Stimulated activated CD8-positive, alpha-beta memory T cell treated with anti-CD3 and anti-CD28 coated beads, Interleukin-7, amount 100 ng/mL, for 1 hour (primary cell): ENCODE data around the gene MTMR12.

ENCODE experiments used
- DNase-seq, 2 donors: peaks; one replicate each; pipeline ENCODE4 v3.0.0-alpha.2; 2020; ENCODE audit warnings: low read depth in 2 of 2

The MTMR12 gene, protein sequence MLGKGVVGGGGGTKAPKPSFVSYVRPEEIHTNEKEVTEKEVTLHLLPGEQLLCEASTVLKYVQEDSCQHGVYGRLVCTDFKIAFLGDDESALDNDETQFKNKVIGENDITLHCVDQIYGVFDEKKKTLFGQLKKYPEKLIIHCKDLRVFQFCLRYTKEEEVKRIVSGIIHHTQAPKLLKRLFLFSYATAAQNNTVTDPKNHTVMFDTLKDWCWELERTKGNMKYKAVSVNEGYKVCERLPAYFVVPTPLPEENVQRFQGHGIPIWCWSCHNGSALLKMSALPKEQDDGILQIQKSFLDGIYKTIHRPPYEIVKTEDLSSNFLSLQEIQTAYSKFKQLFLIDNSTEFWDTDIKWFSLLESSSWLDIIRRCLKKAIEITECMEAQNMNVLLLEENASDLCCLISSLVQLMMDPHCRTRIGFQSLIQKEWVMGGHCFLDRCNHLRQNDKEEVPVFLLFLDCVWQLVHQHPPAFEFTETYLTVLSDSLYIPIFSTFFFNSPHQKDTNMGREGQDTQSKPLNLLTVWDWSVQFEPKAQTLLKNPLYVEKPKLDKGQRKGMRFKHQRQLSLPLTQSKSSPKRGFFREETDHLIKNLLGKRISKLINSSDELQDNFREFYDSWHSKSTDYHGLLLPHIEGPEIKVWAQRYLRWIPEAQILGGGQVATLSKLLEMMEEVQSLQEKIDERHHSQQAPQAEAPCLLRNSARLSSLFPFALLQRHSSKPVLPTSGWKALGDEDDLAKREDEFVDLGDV

DNA sequence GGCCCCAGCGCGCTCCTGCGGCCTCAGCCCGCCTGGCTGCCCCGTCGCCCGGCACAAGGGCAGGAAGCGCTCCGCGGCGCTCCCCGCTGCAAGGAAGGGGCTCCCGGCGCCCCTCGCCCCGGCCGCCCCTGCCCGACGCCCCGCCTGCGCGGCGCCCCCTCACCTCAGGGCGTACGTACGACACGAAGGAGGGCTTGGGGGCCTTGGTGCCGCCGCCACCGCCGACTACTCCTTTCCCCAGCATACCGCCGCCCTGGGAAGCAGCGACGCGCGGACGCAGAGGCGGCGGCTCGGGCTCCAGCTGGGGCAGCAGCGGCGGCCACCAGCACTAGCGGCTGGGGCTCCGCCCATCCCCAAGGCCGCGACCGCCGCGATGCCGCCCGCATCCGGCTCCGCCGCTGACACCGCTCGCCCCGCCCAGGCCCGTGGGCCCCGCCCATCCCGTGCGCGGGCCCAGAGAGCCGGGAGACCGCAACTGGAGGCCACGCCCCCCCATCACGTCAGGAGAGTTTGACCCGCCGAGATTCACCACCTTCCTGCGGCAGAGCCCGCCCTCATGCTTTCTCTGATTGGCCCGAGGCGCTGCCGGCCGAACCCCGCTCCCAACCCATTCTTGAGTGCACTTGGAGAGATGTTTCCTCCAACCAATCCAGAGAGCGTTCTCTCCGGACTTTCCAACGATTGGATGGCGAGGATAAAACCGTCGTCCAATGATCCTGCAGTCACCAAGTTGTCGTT is at the start of gene MTMR12:
TSS of gene MTMR12 (minus strand) at position 345 of the 738 bp plus-strand sequence. CDS start at position 244, 101 bp downstream.
- DNase-seq, result peak; percentile 99 to 100

DNA sequence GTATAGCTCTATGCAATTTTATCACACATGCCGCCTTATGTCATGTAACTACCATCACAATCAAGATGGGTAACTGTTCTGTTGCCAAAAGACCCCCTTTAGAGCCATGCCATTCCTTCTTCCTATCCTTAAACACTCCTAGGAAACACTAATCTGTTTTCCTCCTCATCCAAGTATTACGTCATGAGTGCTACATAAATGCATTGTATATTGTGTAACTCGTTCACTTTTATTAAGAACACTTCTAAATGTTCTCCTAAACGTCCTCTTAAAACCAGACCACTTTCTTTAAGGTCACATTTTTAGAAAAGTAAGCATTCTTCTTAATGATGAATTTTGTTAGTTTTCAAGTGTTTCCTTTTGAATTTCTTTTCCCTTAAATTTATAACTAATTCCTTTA is 49.8 kb upstream of the MTMR12 start:
- DNase-seq, result no peak

- DNase-seq, result no peak
Measured at GRCh38 chr5:32360906-32361305, 48.2 kb upstream of the MTMR12 start.

DNA sequence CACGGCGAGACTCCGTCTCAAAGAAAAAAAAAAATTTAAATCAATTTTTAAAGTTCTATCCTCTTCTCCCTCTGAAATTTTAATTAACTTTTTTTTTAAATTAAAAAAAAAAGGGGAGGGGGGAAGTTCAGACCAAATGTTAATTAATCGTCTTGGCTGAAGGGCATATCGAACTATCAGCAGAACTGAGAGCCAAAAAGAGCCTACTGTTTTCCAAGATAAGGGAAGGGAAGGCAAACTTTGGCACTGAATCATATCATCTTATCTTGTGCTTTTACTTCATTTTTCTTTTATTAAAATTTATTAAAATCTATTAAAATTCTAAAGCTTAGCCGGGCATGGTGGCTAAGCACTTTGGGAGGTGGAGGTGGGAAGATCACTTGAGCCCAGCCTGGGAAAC is 45.9 kb upstream of the MTMR12 start:
- DNase-seq, result no peak

- no peak for DNase-seq
Measured at GRCh38 chr5:32357658-32358057, 44.9 kb upstream of the MTMR12 start.

DNA sequence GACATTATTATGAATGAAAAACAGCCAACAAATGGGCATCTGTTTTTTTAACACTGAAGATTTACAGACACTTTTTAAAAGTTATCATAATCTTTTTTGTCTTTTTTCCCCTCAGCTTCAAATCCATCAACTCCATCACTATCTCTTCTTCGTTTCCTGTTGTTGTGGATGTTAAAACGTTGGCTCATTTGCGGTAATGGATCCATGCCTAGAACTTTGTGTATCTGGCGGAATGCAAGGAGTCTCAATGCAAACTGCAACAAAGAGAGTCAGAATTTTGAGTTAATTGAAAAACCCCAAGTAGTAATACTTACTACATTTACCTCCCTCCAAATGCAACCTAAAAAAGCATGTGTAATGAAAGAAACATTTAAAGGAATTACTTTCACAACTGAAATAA is 42.9 kb upstream of the MTMR12 start:
- no peak for DNase-seq

DNA sequence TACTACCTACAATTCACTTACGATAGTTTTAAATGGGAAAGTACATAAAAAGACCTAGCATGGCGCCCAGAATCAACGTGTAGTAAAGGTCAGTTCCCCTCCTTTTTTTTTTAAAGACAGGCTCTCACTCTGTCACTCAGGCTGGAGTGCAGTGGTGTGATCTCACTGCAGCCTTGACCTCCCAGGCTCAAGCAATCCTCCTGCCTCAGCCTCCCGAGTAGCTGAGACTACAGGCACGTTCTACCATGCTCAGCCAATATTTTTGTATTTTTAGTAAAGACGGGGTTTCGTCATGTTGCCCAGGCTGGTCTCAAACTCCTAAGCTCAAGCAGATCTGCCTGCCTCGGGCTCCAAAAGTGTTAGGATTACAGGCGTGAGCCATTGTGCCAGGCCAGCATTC is 40.7 kb upstream of the MTMR12 start:
- no peak for DNase-seq

DNA sequence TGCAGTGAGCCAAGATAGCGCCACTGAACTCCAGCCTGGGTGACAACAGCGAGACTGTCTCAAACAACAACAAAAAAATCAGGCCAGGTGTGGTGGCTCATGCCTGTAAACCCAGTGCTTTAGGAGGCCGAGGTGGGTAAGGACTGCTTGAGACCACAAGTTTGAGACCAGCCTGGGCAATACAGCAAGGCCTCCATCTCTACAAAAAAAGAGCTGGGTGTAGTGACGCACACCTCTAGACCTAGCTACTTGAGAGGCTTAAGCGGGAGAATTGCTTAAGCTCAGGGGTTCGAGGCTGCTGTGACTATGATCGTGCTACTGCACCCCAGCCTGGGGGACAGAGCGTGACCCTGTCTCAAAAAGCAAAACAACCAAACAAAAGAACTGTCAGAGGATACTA is 39.9 kb upstream of the MTMR12 start:
- no peak for DNase-seq

GRCh38 chr5:32346869-32347268 is 34.1 kb upstream of the MTMR12 start:
- DNase-seq, result no peak

GRCh38 chr5:32343058-32343672 is 30.4 kb upstream of the MTMR12 start:
- no peak for DNase-seq

DNA sequence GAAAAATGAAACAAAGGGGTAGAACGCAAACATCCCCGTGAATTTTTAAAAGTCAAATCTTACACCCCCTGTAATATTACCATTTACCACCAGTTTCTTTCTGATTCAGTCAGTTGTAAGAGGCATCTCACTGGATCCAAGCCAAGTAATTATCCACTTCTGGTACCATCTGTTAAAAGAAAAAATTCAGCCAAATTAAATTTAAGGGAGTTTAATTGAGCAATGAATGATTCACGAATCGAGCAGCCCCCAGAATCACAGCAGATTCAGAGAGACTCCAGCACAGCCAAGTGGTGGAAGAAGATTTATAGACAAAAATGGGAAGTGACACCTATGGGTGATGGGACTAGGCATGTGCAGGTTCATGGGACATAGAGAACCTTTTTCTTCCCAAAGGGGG is 29.9 kb upstream of the MTMR12 start:
- DNase-seq, result no peak

GRCh38 chr5:32339878-32340277 is 27.1 kb upstream of the MTMR12 start:
- DNase-seq, result no peak

- no peak for DNase-seq
Measured at GRCh38 chr5:32339198-32339597, 26.5 kb upstream of the MTMR12 start.

DNA sequence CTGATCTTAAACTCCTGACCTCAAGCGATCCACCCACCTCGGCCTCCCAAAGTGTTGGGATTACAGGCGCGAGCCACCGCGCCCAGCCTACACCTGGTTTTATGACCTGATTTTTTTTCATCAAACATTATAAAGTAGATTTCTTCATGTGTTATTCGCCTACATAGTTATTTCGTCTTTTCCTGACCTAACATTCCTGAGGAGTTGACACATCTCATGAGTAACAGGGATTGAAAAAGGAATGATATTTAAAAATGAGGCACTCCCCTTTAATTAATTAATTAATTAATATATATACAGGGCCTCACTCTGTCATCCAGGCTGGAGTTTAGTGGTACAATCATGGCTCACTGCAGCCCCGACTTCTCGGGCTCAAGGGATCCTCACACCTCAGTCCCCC is 20.2 kb upstream of the MTMR12 start:
- no peak for DNase-seq

GRCh38 chr5:32332361-32332760 is 19.6 kb upstream of the MTMR12 start:
- DNase-seq, result no peak

DNA sequence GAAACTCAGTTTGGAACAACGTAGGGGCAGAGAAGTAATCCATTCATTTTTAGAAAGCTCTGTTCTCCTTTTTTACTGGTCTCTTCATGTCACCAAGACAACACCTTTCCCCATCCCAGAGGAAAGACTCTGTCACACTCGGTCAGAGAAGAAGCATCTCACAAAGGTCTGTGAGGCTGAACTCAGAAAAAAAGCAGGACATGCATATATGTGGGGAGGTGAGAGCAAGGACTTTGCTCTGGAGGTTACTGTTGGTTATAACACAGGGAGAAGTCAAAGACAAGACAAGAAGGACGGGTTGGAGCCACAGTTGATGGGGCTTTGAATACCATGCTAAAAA is 19.2 kb upstream of the MTMR12 start:
- DNase-seq, result no peak

DNA sequence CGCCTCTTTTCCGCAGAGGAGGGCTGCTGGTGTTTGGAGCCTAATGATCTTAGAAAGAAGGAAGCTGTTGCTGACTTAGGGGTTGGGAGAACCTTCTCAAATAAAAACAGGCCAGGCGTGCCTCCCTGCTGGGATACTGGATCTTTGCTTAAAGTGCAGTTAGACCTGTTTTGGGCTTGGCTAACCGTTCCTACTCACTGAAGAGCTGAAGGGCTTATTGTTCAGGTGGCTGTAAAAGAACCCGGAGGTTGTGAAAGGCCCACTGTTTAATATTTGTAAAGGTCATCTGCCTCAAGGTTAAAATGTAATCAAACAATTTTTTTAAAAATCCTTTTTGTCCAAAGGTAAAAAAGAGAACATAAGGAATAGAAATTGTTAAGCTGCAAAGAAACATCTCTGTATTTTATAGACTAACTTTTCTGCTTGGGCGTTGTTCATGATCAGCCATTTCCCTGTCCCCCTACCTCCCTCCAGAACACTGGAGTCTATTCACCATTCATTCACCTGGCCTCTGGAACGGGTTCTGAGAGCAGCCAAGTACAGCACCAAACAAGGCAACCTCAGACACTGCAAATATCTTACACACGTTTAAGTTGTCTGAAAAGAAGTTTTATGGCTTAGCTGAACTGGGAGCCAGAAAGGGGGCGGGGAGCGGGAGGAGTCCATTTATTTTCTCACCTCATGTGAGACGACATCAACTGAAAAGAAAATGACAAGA is 18.6 kb upstream of the MTMR12 start:
- no peak for DNase-seq

DNA sequence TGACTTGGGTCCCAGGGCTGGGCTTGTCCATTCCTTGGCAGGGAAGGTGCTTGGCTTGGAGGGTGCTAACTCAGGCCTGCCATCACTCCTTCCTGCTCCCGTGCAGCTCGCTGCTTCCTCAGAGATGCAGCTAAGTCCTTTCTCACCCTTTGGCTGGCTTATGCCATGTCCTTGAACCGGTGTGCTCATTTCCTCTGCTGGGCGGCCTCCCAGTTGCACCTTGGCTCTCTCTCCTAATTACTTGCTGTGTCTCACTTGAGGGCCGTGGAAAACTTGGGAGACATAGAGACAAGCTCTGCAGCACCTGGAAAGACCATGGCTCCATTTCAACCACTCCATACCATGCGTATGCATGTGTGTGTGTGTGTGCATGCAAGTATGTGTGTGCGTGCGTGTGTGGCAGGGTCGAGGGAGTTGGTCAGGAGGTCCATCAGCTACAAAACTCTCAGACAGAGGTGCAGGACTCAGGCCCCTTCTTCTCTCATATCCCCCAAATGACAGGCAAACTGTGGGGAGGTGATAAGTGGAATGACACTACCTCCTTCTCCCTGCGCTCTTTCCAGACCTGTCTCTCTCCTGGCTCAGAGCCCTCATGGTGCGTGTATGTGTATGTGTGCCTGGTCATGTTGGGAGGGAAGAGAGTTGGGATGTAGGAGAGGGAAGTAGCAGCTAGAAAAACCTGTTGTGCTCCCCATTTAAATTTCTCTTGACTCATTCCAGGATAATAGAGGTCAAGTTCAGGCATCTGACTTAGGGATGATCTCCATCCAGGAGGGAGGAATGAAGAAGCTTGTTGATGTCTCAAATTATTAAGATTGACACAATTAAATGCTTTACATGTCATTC is 17.6 kb upstream of the MTMR12 start:
- no peak for DNase-seq

- peak; percentile 17 to 26 for DNase-seq
Measured at GRCh38 chr5:32329395-32329834, 16.7 kb upstream of the MTMR12 start.

DNA sequence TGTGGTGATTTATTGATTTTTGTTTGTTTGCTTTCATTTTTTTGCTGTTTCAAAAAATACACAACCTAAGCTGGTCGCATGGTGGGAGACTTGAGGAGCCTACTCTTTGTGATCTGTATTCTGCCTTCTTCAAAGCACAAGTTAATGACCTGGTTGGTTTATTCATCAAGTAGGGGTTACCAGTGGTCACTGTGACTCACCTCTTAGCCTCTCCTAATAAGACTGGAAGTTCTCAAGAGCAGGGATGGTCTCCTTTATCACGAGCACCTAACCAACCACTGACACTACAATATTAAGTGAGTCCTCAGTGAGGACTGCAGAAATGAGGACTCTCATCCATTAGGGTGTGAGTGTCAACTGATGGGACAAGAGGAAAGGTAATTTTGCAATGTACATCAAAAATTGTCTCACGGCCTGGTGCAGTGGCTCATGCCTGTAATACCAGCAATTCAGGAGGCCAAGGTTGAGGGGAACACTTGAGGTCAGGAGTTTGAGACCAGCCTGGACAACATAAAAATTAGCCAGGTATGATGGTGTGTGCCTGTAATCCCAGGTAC is 13.6 kb upstream of the MTMR12 start:
- no peak for DNase-seq
